Measurements from ENCODE around the gene BAG2.

Gene BAG2

GRCh38 chr6:57182017-57182432 lies 9.9 kb downstream of the BAG2 start:
- H3K9me2 ChIP-seq (replicated peaks; ENCODE audit: insufficient read depth, low read length): no peaks in the 10 kb centered on the region
- H3K9ac ChIP-seq (ENCODE audit: low read length): no peak overlapping the region
- H3K27ac ChIP-seq (ENCODE audit: low read depth, low read length): no peak overlapping the region
- no peak overlapping the region for H3K4me3 ChIP-seq (ENCODE audit: insufficient read depth, low read length, poor library complexity, severe bottlenecking)
- no peak overlapping the region for H3K4me2 ChIP-seq (ENCODE audit: low read depth, low read length, poor library complexity, severe bottlenecking)
- H3K9me3 ChIP-seq (ENCODE audit: insufficient read depth, low read length): no peaks in the 10 kb centered on the region
- H3K36me3 ChIP-seq (ENCODE audit: low read length): peaks cover 58% of the 10 kb centered on the region
- H3F3A ChIP-seq (ENCODE audit: insufficient read depth): peaks cover 34% of the 10 kb centered on the region
- H4K20me1 ChIP-seq (ENCODE audit: low read depth, low read length): peaks cover 27% of the 10 kb centered on the region
- no peaks in the 10 kb centered on the region for H3K27me3 ChIP-seq (ENCODE audit: low read length)
- H2AFZ ChIP-seq (ENCODE audit: low read depth, low read length, severe bottlenecking): no peak overlapping the region
- H3K79me2 ChIP-seq (ENCODE audit: insufficient read depth, low read length): peaks cover 49% of the 10 kb centered on the region
- TF ChIP-seq CTCF (IDR thresholded peaks at IDR 0.05; ENCODE audit: insufficient read depth, low read length, poor library complexity, severe bottlenecking) (no peak), EZH2phosphoT487 (conservative IDR thresholded peaks at IDR 0.05; ENCODE audit: low read length) (no peak)

GRCh38 chr6:57183336-57183735 lies 11.2 kb downstream of the BAG2 start:
- no peak overlapping the region for H3K4me3 ChIP-seq (ENCODE audit: insufficient read depth, low read length, poor library complexity, severe bottlenecking)
- peaks cover 36% of the 10 kb centered on the region for H3K79me2 ChIP-seq (ENCODE audit: insufficient read depth, low read length)
- no peak overlapping the region for H2AFZ ChIP-seq (ENCODE audit: low read depth, low read length, severe bottlenecking)
- no peak overlapping the region for H3K4me2 ChIP-seq (ENCODE audit: low read depth, low read length, poor library complexity, severe bottlenecking)
- TF ChIP-seq EZH2phosphoT487 (conservative IDR thresholded peaks at IDR 0.05; ENCODE audit: low read length): no peak
- no peak for TF ChIP-seq CTCF (IDR thresholded peaks at IDR 0.05; ENCODE audit: insufficient read depth, low read length, poor library complexity, severe bottlenecking)
- H4K20me1 ChIP-seq (ENCODE audit: low read depth, low read length): peaks cover 27% of the 10 kb centered on the region
- H3K36me3 ChIP-seq (ENCODE audit: low read length): peaks cover 71% of the 10 kb centered on the region
- H3K27ac ChIP-seq (ENCODE audit: low read depth, low read length): no peak overlapping the region
- no peaks in the 10 kb centered on the region for H3K9me2 ChIP-seq (replicated peaks; ENCODE audit: insufficient read depth, low read length)
- peaks cover 46% of the 10 kb centered on the region for H3F3A ChIP-seq (ENCODE audit: insufficient read depth)
- H3K9me3 ChIP-seq (ENCODE audit: insufficient read depth, low read length): no peaks in the 10 kb centered on the region
- no peaks in the 10 kb centered on the region for H3K27me3 ChIP-seq (ENCODE audit: low read length)
- no peak overlapping the region for H3K9ac ChIP-seq (ENCODE audit: low read length)

- no peak overlapping the region for H3K27ac ChIP-seq (ENCODE audit: low read depth, low read length)
- no peak overlapping the region for H3K4me3 ChIP-seq (ENCODE audit: insufficient read depth, low read length, poor library complexity, severe bottlenecking)
- H3K9me3 ChIP-seq (ENCODE audit: insufficient read depth, low read length): no peaks in the 10 kb centered on the region
- no peak overlapping the region for H3K9ac ChIP-seq (ENCODE audit: low read length)
- H3F3A ChIP-seq (ENCODE audit: insufficient read depth): peaks cover 36% of the 10 kb centered on the region
- H3K4me2 ChIP-seq (ENCODE audit: low read depth, low read length, poor library complexity, severe bottlenecking): no peak overlapping the region
- no peaks in the 10 kb centered on the region for H4K20me1 ChIP-seq (ENCODE audit: low read depth, low read length)
- H3K36me3 ChIP-seq (ENCODE audit: low read length): peaks cover 65% of the 10 kb centered on the region
- no peaks in the 10 kb centered on the region for H3K27me3 ChIP-seq (ENCODE audit: low read length)
- H2AFZ ChIP-seq (ENCODE audit: low read depth, low read length, severe bottlenecking): no peak overlapping the region
- H3K79me2 ChIP-seq (ENCODE audit: insufficient read depth, low read length): no peaks in the 10 kb centered on the region; the same call in 1 of the 2 replicates
- TF ChIP-seq EZH2phosphoT487 (conservative IDR thresholded peaks at IDR 0.05; ENCODE audit: low read length) (no peak), CTCF (IDR thresholded peaks at IDR 0.05; ENCODE audit: insufficient read depth, low read length, poor library complexity, severe bottlenecking) (peak; percentile 35)
- no peaks in the 10 kb centered on the region for H3K9me2 ChIP-seq (replicated peaks; ENCODE audit: insufficient read depth, low read length)
These were observed 18.0 kb downstream of the BAG2 start for GRCh38 chr6:57190140-57190539.
